HL-60 (cell line): ENCODE results near the gene ACSF3.

Experiments
- CTCF ChIP-seq: IDR thresholded peaks from one replicate; pipeline ENCODE4 v1.5.1; 2011; ENCODE audit warnings: low read length, control low read depth, inconsistent platforms; ENCODE audit not compliant: insufficient read depth
- GABPA ChIP-seq: IDR thresholded peaks from 2 replicates; pipeline ENCODE4 v1.6.1; 2012; ENCODE audit warnings: low read depth
- POLR2AphosphoS5 ChIP-seq: IDR thresholded peaks from 2 replicates; pipeline ENCODE4 v1.6.1; 2012; ENCODE audit warnings: low read depth
- REST ChIP-seq: IDR thresholded peaks from 2 replicates; pipeline ENCODE4 v1.6.1; 2012; ENCODE audit warnings: low read depth; ENCODE audit not compliant: insufficient replicate concordance
- SPI1 ChIP-seq: IDR thresholded peaks from 2 replicates; pipeline ENCODE4 v1.6.1; 2012; ENCODE audit warnings: low read depth, mild to moderate bottlenecking, borderline replicate concordance

- TF ChIP-seq CTCF = no peak
- no peak for TF ChIP-seq GABPA
- TF ChIP-seq REST = no peak
- TF ChIP-seq POLR2AphosphoS5 = no peak
- TF ChIP-seq SPI1 = no peak
Measured at GRCh38 chr16:89139907-89140361, 46.3 kb downstream of the ACSF3 start.
